OCI-LY1 (cell line): ENCODE data around the gene STK38L.

Experiments
- H2AFZ ChIP-seq: fragments of 200-600 bp; sonication (generic), shearing (Covaris generic); 2 replicates; pipeline ENCODE4 v1.6.0; 2014; ENCODE audit warnings: antibody characterized with exemption, mild to moderate bottlenecking, low read length
- H3F3A ChIP-seq: fragments of 200-600 bp; sonication (generic), shearing (Covaris generic); 2 replicates; pipeline ENCODE4 v1.6.0; 2014; ENCODE audit warnings: mild to moderate bottlenecking, antibody characterized with exemption, low read length, moderate library complexity; ENCODE audit not compliant: insufficient read depth
- H3K27ac ChIP-seq: fragments of 200-600 bp; sonication (generic); 2 replicates; pipeline ENCODE4 v1.5.1; 2014; ENCODE audit warnings: low read length, mixed run types, mild to moderate bottlenecking, low read depth; ENCODE audit not compliant: poor library complexity, severe bottlenecking
- H3K27me3 ChIP-seq: fragments of 200-600 bp; sonication (generic); 2 replicates; pipeline ENCODE4 v1.6.0; 2014; ENCODE audit warnings: antibody characterized with exemption, mild to moderate bottlenecking, low read length, moderate library complexity; ENCODE audit not compliant: insufficient read depth
- H3K36me3 ChIP-seq: fragments of 200-600 bp; sonication (generic); 2 replicates; pipeline ENCODE4 v1.6.1; 2014; ENCODE audit warnings: mild to moderate bottlenecking, antibody characterized with exemption, low read length, moderate library complexity, mixed read lengths; ENCODE audit not compliant: insufficient read depth
- H3K4me1 ChIP-seq: fragments of 200-600 bp; sonication (generic); 2 replicates; pipeline ENCODE4 v1.5.1; 2014; ENCODE audit warnings: mild to moderate bottlenecking, low read length, moderate library complexity; ENCODE audit not compliant: insufficient read depth, severe bottlenecking
- H3K4me2 ChIP-seq: fragments of 200-600 bp; sonication (generic), shearing (Covaris generic); 2 replicates; pipeline ENCODE4 v1.6.1; 2014; ENCODE audit warnings: low read length
- H3K4me3 ChIP-seq: fragments of 200-600 bp; sonication (generic); 2 replicates; pipeline ENCODE4 v1.5.1; 2014; ENCODE audit warnings: low read length, low read depth, mild to moderate bottlenecking, mixed read lengths; ENCODE audit not compliant: poor library complexity, severe bottlenecking
- H3K79me2 ChIP-seq: fragments of 200-600 bp; shearing (Covaris generic); 2 replicates; pipeline ENCODE4 v1.6.1; 2016; ENCODE audit warnings: mixed run types, low read length, mixed read lengths; ENCODE audit not compliant: insufficient read depth
- H3K9ac ChIP-seq: fragments of 200-600 bp; sonication (generic), shearing (Covaris generic); 2 replicates; pipeline ENCODE4 v1.6.1; 2014; ENCODE audit warnings: mild to moderate bottlenecking, low read length, mixed read lengths
- H3K9me2 ChIP-seq: fragments of 200-600 bp; sonication (generic), shearing (Covaris generic); 2 replicates; pipeline ENCODE4 v1.6.1; 2014; ENCODE audit warnings: low read depth, mild to moderate bottlenecking, low read length, mixed read lengths
- H3K9me3 ChIP-seq: fragments of 200-600 bp; shearing (Covaris generic); 2 replicates; pipeline ENCODE4 v1.6.1; 2014; ENCODE audit warnings: low read length, mixed read lengths
- H4K20me1 ChIP-seq: fragments of 200-600 bp; sonication (generic), shearing (Covaris generic); 2 replicates; pipeline ENCODE4 v1.6.0; 2016; ENCODE audit warnings: mild to moderate bottlenecking, low read length; ENCODE audit not compliant: insufficient read depth
- EZH2 ChIP-seq: fragments of 200-600 bp; sonication (generic), shearing (Covaris generic); IDR thresholded peaks from 2 replicates; pipeline ENCODE4 v1.8.0; 2017; ENCODE audit warnings: borderline replicate concordance, mixed run types, mild to moderate bottlenecking, antibody characterized with exemption, low read length, moderate library complexity, mixed read lengths
- TF ChIP-seq, protein P1 (sequence below): fragments of 200-600 bp; sonication (generic), shearing (Covaris generic); IDR thresholded peaks from 2 replicates; pipeline ENCODE4 v1.5.1; 2017; ENCODE audit warnings: mild to moderate bottlenecking, antibody characterized with exemption, low read length, moderate library complexity, mixed read lengths

STK38L gene

DNA sequence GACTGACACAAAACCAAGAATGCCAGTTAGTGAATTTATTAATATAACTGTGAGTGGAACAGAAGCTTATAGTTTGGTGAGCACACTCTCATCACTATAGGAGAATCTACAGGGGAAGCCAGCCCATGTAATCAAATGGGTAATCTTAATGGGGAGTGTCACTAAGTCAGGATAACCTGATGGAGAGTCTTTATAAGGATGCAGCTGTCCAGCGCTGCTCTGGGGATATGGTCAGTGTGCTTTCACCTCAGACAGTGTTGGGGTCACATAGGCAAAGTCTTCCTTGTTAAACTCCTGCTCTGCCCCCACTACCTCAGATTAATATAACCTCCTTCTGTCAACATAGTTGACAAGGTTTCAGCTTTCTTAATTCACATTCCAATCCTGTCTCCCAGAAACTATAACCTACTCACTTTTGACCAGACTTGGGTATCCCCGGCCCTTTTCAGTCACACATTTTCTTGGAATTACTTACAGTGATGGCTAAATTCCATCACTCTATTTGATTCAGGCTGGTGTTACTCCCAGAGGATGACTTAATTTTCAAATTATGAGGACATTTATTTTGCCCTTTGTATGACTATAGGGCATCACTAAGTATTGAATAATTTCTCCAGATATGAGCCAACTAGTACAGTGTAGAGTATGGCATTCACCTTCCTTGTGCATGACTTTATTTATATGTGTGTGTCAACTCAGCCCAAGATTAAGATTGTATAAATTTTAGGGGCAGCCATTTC, 13.2 kb downstream of the STK38L start:
- no peak overlapping the region for H3K9ac ChIP-seq
- H3K4me2 ChIP-seq, result no peak overlapping the region
- H3K27me3 ChIP-seq, result no peaks in the 10 kb centered on the region
- no peaks in the 10 kb centered on the region for H3K4me1 ChIP-seq
- TF ChIP-seq, protein P1, sequence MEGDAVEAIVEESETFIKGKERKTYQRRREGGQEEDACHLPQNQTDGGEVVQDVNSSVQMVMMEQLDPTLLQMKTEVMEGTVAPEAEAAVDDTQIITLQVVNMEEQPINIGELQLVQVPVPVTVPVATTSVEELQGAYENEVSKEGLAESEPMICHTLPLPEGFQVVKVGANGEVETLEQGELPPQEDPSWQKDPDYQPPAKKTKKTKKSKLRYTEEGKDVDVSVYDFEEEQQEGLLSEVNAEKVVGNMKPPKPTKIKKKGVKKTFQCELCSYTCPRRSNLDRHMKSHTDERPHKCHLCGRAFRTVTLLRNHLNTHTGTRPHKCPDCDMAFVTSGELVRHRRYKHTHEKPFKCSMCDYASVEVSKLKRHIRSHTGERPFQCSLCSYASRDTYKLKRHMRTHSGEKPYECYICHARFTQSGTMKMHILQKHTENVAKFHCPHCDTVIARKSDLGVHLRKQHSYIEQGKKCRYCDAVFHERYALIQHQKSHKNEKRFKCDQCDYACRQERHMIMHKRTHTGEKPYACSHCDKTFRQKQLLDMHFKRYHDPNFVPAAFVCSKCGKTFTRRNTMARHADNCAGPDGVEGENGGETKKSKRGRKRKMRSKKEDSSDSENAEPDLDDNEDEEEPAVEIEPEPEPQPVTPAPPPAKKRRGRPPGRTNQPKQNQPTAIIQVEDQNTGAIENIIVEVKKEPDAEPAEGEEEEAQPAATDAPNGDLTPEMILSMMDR, result no peak
- TF ChIP-seq EZH2, result no peak
- H3K27ac ChIP-seq, result no peak overlapping the region
- H3F3A ChIP-seq, result no peaks in the 10 kb centered on the region
- no peaks in the 10 kb centered on the region for H3K9me2 ChIP-seq
- no peaks in the 10 kb centered on the region; the same call in 1 of the 2 replicates for H3K79me2 ChIP-seq
- no peaks in the 10 kb centered on the region for H3K36me3 ChIP-seq
- H3K4me3 ChIP-seq, result no peak overlapping the region
- H2AFZ ChIP-seq, result no peak overlapping the region
- H4K20me1 ChIP-seq, result no peaks in the 10 kb centered on the region
- no peaks in the 10 kb centered on the region for H3K9me3 ChIP-seq

DNA sequence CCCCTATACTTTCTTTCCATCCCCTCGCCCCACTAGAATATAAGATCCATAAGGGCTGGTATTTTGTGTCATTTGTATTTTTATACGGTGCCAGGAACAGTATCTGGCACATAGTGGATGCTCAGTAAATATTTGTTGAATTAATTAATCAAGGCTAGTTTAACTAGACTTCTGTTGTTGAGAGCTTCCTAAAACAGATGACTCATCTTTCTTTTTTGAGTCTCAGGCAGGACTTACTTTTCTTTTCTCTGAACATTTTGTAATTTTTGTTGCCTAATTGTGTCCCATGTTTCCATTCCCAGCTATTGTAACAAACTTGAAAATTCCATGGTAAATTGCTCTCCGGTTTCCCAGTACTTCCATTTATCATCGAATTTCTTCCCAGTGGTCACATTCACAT, 16.7 kb downstream of the STK38L start:
- Histone ChIP-seq H3K36me3 (no peaks in the 10 kb centered on the region), H3K4me2 (no peak overlapping the region), H4K20me1 (no peaks in the 10 kb centered on the region), H3K9ac (no peak overlapping the region), H3K9me3 (no peaks in the 10 kb centered on the region), H2AFZ (no peak overlapping the region), H3K27me3 (no peaks in the 10 kb centered on the region), H3F3A (no peaks in the 10 kb centered on the region), H3K79me2 (no peaks in the 10 kb centered on the region; the same call in 1 of the 2 replicates), H3K4me1 (no peaks in the 10 kb centered on the region), H3K9me2 (no peaks in the 10 kb centered on the region), H3K27ac (no peak overlapping the region), H3K4me3 (no peak overlapping the region)
- no peak for TF ChIP-seq EZH2
- TF ChIP-seq, protein P1, result no peak

DNA sequence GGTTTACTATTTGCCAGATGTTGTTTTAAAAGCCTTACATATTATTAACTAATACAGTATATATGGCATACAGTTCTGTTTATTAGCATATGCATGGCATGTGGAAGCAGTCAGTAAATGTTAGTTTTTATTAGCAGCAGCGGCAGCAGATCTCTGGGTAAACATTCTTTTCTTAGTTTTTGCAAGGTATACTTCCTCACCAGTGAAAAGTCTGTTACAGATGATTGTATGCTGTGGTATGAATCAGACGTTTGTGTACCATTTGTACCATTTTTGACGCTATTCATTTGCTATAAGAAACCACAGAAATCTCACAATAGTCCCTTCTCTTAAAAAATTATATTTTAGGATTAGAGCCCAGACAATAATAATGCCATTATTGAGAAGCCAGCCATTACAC, 17.8 kb downstream of the STK38L start:
- no peak overlapping the region for H2AFZ ChIP-seq
- H3K9me2 ChIP-seq, result no peaks in the 10 kb centered on the region
- no peak overlapping the region for H3K9ac ChIP-seq
- H3K79me2 ChIP-seq, result no peaks in the 10 kb centered on the region; the same call in 1 of the 2 replicates
- no peaks in the 10 kb centered on the region for H3K4me1 ChIP-seq
- H3K4me3 ChIP-seq, result no peak overlapping the region
- no peaks in the 10 kb centered on the region for H3F3A ChIP-seq
- TF ChIP-seq, protein P1, result no peak
- no peak for TF ChIP-seq EZH2
- no peaks in the 10 kb centered on the region for H3K9me3 ChIP-seq
- H3K36me3 ChIP-seq, result no peaks in the 10 kb centered on the region
- no peaks in the 10 kb centered on the region for H4K20me1 ChIP-seq
- H3K27me3 ChIP-seq, result no peaks in the 10 kb centered on the region
- no peak overlapping the region for H3K27ac ChIP-seq
- no peak overlapping the region for H3K4me2 ChIP-seq
